HG03135 (cell line): ENCODE data around the gene SEC24D.

Experiments
- ATAC-seq: cut with Tn5 transposase; IDR thresholded peaks from one replicate; pipeline ENCODE4 v1.9.1; 2021; ENCODE audit warnings: mild to moderate bottlenecking, moderate library complexity; ENCODE audit not compliant: unreplicated experiment

The SEC24D gene

GRCh38 chr4:118774989-118775388 lies 60.9 kb downstream of the SEC24D start:
- no peak for ATAC-seq

DNA sequence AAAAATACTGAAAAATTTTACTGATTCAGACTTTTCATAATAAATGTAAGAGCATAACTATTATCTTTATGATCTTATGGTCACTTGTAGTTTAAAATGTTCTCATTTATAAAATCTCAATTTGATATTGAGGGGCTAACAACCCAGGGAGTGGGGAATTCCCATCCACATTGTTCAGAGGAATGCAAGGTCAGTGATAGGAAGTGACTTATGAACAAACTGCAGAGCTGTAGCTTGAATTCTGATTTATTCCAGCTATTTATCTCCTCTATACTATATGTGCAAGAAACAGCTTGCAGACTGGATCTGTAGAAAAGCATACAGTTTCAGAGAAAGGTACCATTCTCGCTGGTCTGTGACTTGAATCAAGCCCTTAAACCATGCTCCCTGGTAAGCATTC lies 61.6 kb downstream of the SEC24D start:
- no peak for ATAC-seq

- ATAC-seq = no peak
Measured at GRCh38 chr4:118773429-118773792, 62.5 kb downstream of the SEC24D start.

DNA sequence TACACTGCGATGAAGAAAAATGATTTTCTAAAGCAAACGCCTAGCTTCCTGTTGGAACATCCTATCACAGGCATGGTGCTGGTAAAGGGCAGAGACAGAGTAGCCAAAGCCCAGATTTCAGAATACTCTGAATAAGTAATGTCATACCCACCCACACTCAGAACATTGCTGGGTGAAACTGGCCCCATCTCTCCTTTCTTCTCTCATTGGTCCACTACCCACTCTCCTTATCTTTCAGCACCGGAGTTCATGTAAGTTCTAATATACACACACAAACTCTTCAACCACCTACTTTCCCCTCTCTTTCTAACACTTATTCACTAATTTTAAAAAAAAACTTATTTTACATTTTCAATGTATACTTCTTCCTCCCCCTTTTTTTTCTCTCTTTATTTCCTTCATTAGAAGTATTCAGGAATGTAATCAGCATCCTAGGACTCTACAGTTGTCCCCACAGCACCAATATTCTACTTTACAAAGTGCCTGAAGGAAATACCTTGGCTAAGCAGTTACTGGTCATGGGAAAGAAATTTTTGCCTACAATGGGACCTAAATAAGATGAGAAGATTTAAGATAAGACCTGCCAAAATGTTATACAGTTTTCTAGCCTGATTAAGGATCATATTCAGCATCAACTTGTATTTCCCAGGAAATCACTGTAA lies 63.0 kb downstream of the SEC24D start:
- no peak for ATAC-seq

DNA sequence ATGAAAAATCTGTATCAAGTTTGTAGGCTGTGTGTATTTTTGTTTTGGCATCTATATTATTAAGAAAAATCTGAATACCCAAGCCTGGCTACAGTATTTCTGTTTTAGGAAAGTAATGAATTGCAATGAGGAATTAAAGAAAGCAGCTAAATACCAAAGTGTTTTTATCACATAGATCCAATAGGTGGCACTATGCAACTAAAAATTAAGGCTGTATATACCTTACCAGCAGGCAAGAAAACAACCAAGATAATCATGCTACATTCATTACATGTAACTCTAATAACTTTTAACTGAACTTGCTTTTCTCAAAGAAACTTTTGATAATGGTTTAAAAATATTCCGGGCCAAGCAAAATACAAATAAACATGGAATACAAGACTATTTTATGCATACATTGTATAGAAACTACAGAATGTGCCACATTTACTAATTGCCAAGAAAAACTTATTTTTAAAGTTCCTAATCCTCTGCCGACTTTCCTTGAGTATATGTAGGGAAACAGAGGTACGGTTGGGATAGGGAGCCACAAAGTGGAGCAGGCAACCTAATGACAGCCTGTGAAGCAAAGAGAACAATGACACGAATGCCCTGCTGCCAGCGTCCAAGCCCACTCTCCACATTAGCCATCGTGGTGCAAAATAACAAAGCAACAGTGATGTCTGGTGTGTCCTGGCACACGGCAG lies 63.7 kb downstream of the SEC24D start:
- ATAC-seq = no peak

DNA sequence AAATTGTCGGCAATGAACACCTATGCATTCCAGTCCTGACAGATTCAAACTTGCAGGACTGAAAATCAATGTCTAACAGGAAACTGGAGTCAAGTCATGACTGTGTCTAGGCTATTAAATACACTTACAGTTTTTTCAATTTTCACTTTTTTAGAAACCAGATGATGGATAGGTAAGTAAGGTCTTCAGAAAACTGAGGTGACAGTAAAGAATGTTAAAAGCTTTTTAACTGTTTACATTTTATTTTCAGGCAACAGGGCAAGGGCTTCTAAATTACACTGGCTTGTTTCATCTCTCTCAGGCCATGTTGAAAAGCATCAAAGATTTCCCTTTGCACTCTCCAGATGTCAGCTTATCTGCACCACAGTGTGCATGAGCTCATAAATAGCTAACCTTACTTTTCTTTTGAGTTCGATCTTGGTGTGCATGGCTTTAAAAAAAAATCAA lies 65.2 kb downstream of the SEC24D start:
- ATAC-seq = no peak

DNA sequence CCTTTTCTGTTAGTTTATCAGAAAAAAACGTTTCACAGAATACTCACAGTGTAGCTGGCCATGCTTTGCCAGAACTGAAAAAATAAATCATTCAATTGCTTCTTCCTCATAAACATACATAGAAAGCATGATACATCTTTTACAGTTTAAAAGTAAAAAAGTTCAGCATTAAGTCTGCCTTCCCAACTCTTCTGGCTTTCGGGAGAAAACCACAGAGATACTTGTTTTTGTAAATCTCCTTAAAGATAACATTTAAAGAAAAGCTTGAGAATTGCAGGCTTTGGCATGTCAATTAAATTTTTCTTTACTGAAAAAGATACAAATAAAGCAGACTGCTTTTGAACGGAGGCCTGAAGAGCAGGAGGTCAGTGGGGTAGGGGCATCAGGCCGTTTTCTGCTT lies 66.8 kb downstream of the SEC24D start:
- ATAC-seq = no peak

DNA sequence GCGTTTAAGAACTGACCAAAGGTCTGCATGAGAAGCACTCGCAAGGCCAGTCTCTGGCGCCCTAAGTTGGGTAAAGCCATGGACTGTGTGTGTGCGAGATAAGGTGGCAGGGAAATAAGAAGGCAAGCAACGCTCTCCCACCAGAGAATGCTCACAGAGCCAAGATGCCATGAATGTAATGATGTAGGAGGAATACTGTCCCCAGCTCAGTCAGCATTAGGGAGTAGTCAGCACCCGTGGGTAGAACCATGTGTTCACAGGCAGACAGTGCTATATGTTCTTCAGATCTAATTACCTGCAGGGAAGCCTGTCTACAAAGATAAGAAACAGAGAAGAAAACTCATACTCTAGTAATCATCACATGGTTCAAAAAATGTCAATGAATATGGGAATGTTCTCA lies 68.8 kb downstream of the SEC24D start:
- ATAC-seq = no peak

DNA sequence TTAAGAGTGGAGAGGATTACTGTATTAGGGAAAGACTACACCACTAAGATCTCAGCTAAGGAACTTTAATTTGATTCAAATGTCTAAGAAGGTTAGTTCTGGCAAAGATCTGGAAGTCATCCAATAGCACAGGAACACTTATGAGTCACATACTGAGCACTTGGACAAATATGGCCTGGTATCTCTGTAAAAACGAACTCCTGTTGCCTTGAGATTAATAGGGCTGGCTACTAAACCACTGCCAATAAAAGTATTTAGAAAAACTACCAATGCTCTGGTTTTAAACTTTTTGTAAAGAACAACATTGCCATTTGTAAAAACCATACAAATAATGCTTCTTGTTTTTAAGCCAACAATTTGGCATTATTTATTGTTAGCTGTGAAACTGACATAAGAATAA lies 70.5 kb downstream of the SEC24D start:
- ATAC-seq = no peak

GRCh38 chr4:118762730-118763477 lies 73.0 kb downstream of the SEC24D start:
- ATAC-seq = no peak

GRCh38 chr4:118762155-118762554 lies 73.8 kb downstream of the SEC24D start:
- ATAC-seq = no peak

- no peak for ATAC-seq
Measured at GRCh38 chr4:118761397-118762016, 74.4 kb downstream of the SEC24D start.

GRCh38 chr4:118760493-118760892 lies 75.4 kb downstream of the SEC24D start:
- ATAC-seq = peak; percentile 99

- peak; percentile 49 for ATAC-seq
Measured at GRCh38 chr4:118760092-118760491, 75.8 kb downstream of the SEC24D start.

GRCh38 chr4:118759481-118759880 lies 76.4 kb downstream of the SEC24D start:
- no peak for ATAC-seq

DNA sequence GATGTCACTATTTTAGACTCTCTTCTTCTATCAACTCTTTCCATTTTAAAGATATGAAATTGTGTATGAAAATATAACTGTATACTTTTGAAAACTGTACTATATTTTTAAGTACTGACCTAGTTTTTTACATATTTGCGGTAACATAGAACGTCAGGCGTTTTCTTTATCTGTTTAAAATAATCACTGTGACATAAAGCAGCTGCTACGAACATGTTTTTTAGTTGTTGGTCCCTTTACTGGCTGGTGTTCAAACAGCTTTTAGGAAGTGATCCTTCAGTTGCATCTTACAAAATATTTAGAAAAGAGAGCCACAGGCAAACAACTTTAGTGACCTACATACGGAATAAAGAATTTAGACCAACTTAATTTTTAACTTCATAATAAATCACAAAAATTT lies 77.6 kb downstream of the SEC24D start:
- ATAC-seq = no peak

- ATAC-seq = no peak
Measured at GRCh38 chr4:118757761-118758251, 78.1 kb downstream of the SEC24D start.

- no peak for ATAC-seq
Measured at GRCh38 chr4:118756958-118757357, 79.0 kb downstream of the SEC24D start.

GRCh38 chr4:118756429-118756828 lies 79.5 kb downstream of the SEC24D start:
- no peak for ATAC-seq

DNA sequence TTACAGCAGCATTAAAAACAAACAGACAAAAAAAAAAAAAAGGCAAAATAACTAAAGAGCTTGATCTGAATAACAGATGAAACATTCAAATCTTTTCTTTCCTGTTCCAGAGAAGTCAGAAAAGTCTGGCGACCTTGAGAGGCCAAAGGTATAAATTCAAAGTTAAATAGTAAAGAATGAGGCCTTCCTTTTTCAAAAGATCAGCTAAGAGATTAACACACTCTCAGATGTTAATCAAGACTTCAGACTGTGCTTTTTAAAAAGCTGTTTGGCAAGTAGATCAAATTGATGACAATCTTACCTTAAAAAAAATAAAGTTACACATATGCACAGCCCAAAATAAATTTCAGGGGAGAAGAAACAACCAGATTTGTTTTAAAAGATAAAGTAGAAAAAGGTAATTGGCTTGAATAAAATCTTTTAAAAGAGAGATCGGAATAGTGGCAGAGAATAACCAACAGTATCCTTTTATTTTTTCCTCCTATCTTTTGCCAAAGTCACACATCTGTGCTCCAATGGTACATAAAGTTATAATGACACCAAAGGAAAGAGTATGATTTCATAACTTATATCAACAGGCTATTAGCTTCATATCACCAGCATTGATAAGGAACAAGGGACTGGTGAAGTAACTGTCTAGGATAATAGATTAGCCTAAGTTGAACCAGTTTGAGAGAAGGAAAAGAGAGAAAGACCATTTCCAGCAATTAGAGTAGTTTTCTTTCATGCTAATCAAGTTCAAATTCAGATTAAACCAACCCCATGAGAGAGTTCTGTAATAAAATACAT lies 80.3 kb downstream of the SEC24D start:
- ATAC-seq = no peak

DNA sequence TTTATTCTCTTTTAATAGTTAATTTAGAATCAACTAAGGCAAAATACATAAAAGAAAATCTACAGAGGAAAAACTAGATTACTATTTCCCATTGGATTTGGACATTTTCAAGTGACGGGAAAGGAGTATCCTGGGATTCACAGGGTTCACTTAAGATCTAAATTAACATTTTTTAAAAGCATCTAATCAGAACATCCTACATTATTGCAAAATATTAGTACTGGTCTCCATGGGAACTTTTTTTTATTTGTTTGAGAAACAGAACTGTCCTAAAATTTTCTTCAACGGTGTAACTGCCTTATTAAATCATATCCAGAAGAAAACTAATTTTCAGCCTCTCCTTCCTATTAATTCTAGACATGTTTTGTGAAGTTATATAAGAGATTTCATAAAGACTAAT lies 81.0 kb downstream of the SEC24D start:
- no peak for ATAC-seq
